H1 (cell line): Measurements from ENCODE around the gene MOV10L1. TPM values are rescaled to one million over a fixed set of nuclear protein-coding genes. Genes with fewer than 3 reads are reported as not detected.
A peak's percentile ranks its signal among the peaks of the same experiment; 100 is the strongest.

Experiments used
- CTCF ChIA-PET: fragments of 300-600 bp; sonication (Branson Sonifier 250); formaldehyde crosslinking; loops from one replicate; lab custom pipeline; 2021; ENCODE audit not compliant: partially characterized antibody; lab: Charles Lee
- POLR2A ChIA-PET: fragments of 300-600 bp; sonication (Branson Sonifier 250); formaldehyde crosslinking; loops from one replicate; lab custom pipeline; 2021; ENCODE audit warnings: inconsistent platforms; ENCODE audit not compliant: partially characterized antibody; lab: Charles Lee
- DNase-seq, 2 experiments: peaks; one replicate each; pipeline versions ENCODE4 v3.0.0 to v3.0.0-alpha.2; 2010 to 2022; ENCODE audit warnings: low spot score in 2 of 2, low read depth in 1 of 2, mixed read lengths in 1 of 2
- FAIRE-seq: peaks from 2 replicates; lab custom pipeline; 2011; peaks lifted over from hg19 to GRCh38; lab: Jason Lieb, UNC
- H2AFZ ChIP-seq: 2 replicates; pipeline ENCODE4 v1.8.1; 2012; ENCODE audit warnings: low read length, inconsistent platforms
- H2AK5ac ChIP-seq: 2 replicates; pipeline ENCODE4 v1.6.1; 2013; ENCODE audit warnings: low read depth, low read length
- H2BK120ac ChIP-seq: replicated peaks from 2 replicates; pipeline ENCODE3; 2013; ENCODE audit warnings: low read depth, low read length, inconsistent platforms
- H2BK12ac ChIP-seq: 2 replicates; pipeline ENCODE4 v1.6.1; 2013; ENCODE audit warnings: low read depth, low read length
- H2BK15ac ChIP-seq: 2 replicates; pipeline ENCODE4 v1.6.1; 2013; ENCODE audit warnings: low read length
- H2BK20ac ChIP-seq: 2 replicates; pipeline ENCODE4 v1.6.1; 2013; ENCODE audit warnings: low read length
- H2BK5ac ChIP-seq: 2 replicates; pipeline ENCODE4 v1.6.1; 2013; ENCODE audit warnings: low read depth, low read length
- H3K14ac ChIP-seq: 2 replicates; pipeline ENCODE4 v1.6.1; 2013; ENCODE audit warnings: inconsistent platforms; ENCODE audit not compliant: insufficient read length
- H3K18ac ChIP-seq: 2 replicates; pipeline ENCODE4 v1.6.1; 2013; ENCODE audit warnings: low read length; ENCODE audit errors: extremely low read depth
- H3K23ac ChIP-seq: 2 replicates; pipeline ENCODE4 v1.6.1; 2013; ENCODE audit warnings: inconsistent platforms; ENCODE audit not compliant: insufficient read length
- H3K23me2 ChIP-seq: 2 replicates; pipeline ENCODE4 v1.6.1; 2013; ENCODE audit warnings: low read depth, low read length
- H3K27ac ChIP-seq: 2 replicates; pipeline ENCODE4 v1.6.1; 2011; ENCODE audit warnings: low read depth, low read length, inconsistent platforms
- H3K27me3 ChIP-seq, 4 experiments: replicated peaks in 1 of 4; 1 replicate in 1 of 4; 2 replicates in 3 of 4; pipeline versions ENCODE4 v1.6.1 to v1.8.1; 2011 to 2013; ENCODE audit warnings: low read length in 3 of 4, mild to moderate bottlenecking in 3 of 4, inconsistent platforms in 2 of 4, mixed read lengths in 2 of 4, moderate library complexity in 1 of 4; ENCODE audit not compliant: control insufficient read depth in 3 of 4, insufficient read depth in 3 of 4; ENCODE audit errors: extremely low read depth in 1 of 4
- H3K36me3 ChIP-seq, 4 experiments: 2 replicates each; pipeline versions ENCODE4 v1.6.1 to v1.8.1; 2011 to 2013; ENCODE audit warnings: mild to moderate bottlenecking in 4 of 4, low read length in 3 of 4, moderate library complexity in 2 of 4, control low read depth in 1 of 4, inconsistent platforms in 1 of 4; ENCODE audit not compliant: insufficient read depth in 4 of 4, control insufficient read depth in 2 of 4
- H3K4ac ChIP-seq: replicated peaks from 2 replicates; pipeline ENCODE3; 2013; ENCODE audit warnings: low read length, low read depth, mixed read lengths, inconsistent platforms; ENCODE audit not compliant: insufficient read length
- H3K4me1 ChIP-seq, 4 experiments: replicated peaks in 1 of 4; 1 replicate in 1 of 4; 2 replicates in 3 of 4; pipeline versions ENCODE4 v1.6.1 to v1.8.1; 2011 to 2013; ENCODE audit warnings: low read length in 3 of 4, inconsistent platforms in 2 of 4, mixed read lengths in 1 of 4; ENCODE audit not compliant: insufficient read depth in 4 of 4, control insufficient read depth in 3 of 4
- H3K4me2 ChIP-seq, 2 experiments: 2 replicates each; pipeline versions ENCODE4 v1.6.1 to v1.8.1; 2011 to 2013; ENCODE audit warnings: low read depth in 2 of 2, low read length in 2 of 2, control low read depth in 1 of 2, inconsistent platforms in 1 of 2, mild to moderate bottlenecking in 1 of 2; ENCODE audit not compliant: insufficient read depth in 1 of 2
- H3K4me3 ChIP-seq, 4 experiments: fragments of 200-600, 300-600 bp in 1 of 4; sonication (generic), shearing (Covaris generic), sonication (Bioruptor Twin) in 1 of 4; 2 replicates each; pipeline versions ENCODE4 v1.5.1 to v1.8.1; 2011 to 2016; ENCODE audit warnings: low read length in 4 of 4, low read depth in 3 of 4, control low read depth in 2 of 4, inconsistent platforms in 2 of 4, mild to moderate bottlenecking in 2 of 4, mixed read lengths in 1 of 4, moderate library complexity in 1 of 4; ENCODE audit not compliant: insufficient read depth in 2 of 4; ENCODE audit errors: extremely low read depth in 1 of 4
- H3K56ac ChIP-seq: replicated peaks from 2 replicates; pipeline ENCODE3; 2013; ENCODE audit warnings: low read depth, mild to moderate bottlenecking, mixed read lengths, low read length, inconsistent platforms; ENCODE audit not compliant: insufficient read length
- H3K79me1 ChIP-seq: 2 replicates; pipeline ENCODE4 v1.6.1; 2013; ENCODE audit warnings: low read depth, low read length, control low read depth
- H3K79me2 ChIP-seq, 2 experiments: 2 replicates each; pipeline versions ENCODE4 v1.6.1 to v1.8.1; 2012 to 2013; ENCODE audit warnings: low read length in 2 of 2, mild to moderate bottlenecking in 2 of 2, inconsistent platforms in 1 of 2; ENCODE audit not compliant: insufficient read depth in 2 of 2, control insufficient read depth in 1 of 2
- H3K9ac ChIP-seq, 4 experiments: replicated peaks in 1 of 4; 1 replicate in 1 of 4; 2 replicates in 3 of 4; pipeline versions ENCODE4 v1.6.1 to v1.8.1; 2011 to 2013; ENCODE audit warnings: low read depth in 3 of 4, low read length in 3 of 4, control low read depth in 2 of 4, mild to moderate bottlenecking in 2 of 4, moderate library complexity in 2 of 4, inconsistent platforms in 1 of 4; ENCODE audit errors: extremely low read depth in 1 of 4
- H3K9me3 ChIP-seq, 2 experiments: 2 replicates each; pipeline versions ENCODE4 v1.6.1 to v1.8.1; 2012 to 2013; ENCODE audit warnings: mild to moderate bottlenecking in 2 of 2, moderate library complexity in 2 of 2, control low read depth in 1 of 2, inconsistent platforms in 1 of 2, low read depth in 1 of 2, low read length in 1 of 2, mixed read lengths in 1 of 2; ENCODE audit not compliant: insufficient read depth in 2 of 2
- H4K20me1 ChIP-seq, 2 experiments: replicated peaks in 1 of 2; 2 replicates each; pipeline versions ENCODE3 to v1.8.1; 2011 to 2013; ENCODE audit warnings: inconsistent platforms in 2 of 2, low read length in 2 of 2, mild to moderate bottlenecking in 1 of 2; ENCODE audit not compliant: insufficient read depth in 2 of 2, control insufficient read depth in 1 of 2
- H4K5ac ChIP-seq: 2 replicates; pipeline ENCODE4 v1.6.1; 2013; ENCODE audit warnings: low read length, low read depth, mixed read lengths, inconsistent platforms; ENCODE audit not compliant: insufficient read length
- H4K8ac ChIP-seq: 2 replicates; pipeline ENCODE4 v1.8.0; 2013; ENCODE audit warnings: mild to moderate bottlenecking, moderate library complexity, low read length, inconsistent platforms; ENCODE audit not compliant: insufficient read depth; ENCODE audit errors: extremely low read depth
- H4K91ac ChIP-seq: replicated peaks from 2 replicates; pipeline ENCODE3; 2013; ENCODE audit warnings: low read length, mixed read lengths, inconsistent platforms; ENCODE audit not compliant: insufficient read length
- BCL11A ChIP-seq, 2 experiments: IDR thresholded peaks; one replicate each; pipeline ENCODE4 v1.6.1; 2011; ENCODE audit warnings: low read depth in 2 of 2, low read length in 2 of 2, mild to moderate bottlenecking in 2 of 2
- BRCA1 ChIP-seq: IDR thresholded peaks from 2 replicates; pipeline ENCODE4 v1.6.1; 2012; ENCODE audit warnings: low read depth, low read length, improper control_type of control experiment
- CBX5 ChIP-seq: fragments of 300-800, 300-1000 bp; sonication (generic); IDR thresholded peaks from 2 replicates; pipeline ENCODE4 v1.7.1; 2016; ENCODE audit warnings: antibody characterized with exemption, low read length, low read depth
- NRF1 ChIP-seq: IDR thresholded peaks from 2 replicates; pipeline ENCODE4 v1.6.1; 2011; ENCODE audit warnings: mild to moderate bottlenecking, low read depth, low read length, improper control_type of control experiment
- SIRT6 ChIP-seq: IDR thresholded peaks from one replicate; pipeline ENCODE4 v1.7.1; 2012; ENCODE audit warnings: low read length, inconsistent platforms
- SP1 ChIP-seq: IDR thresholded peaks from 2 replicates; pipeline ENCODE4 v1.6.1; 2011; ENCODE audit warnings: low read depth, low read length
- SRF ChIP-seq: IDR thresholded peaks from 2 replicates; pipeline ENCODE4 v1.6.1; 2011; ENCODE audit warnings: mild to moderate bottlenecking, low read depth, low read length, moderate library complexity
- WGBS, 2 experiments: shearing (Covaris generic) in 1 of 2; methylation state at CpG; one replicate each; pipeline versions ENCODE4 v1.1.6 to v1.1.7; 2013 to 2015; ENCODE audit warnings: low lambda C conversion rate in 2 of 2, mixed read lengths in 2 of 2, inconsistent platforms in 1 of 2, low coverage in 1 of 2, missing lambda C conversion rate in 1 of 2; ENCODE audit not compliant: insufficient replicate concordance in 2 of 2, insufficient coverage in 1 of 2, insufficient read length in 1 of 2; ENCODE audit errors: extremely low coverage in 1 of 2, missing lambda C conversion rate in 1 of 2; 5-methylcytosine and 5-hydroxymethylcytosine counted together
- polyA plus RNA-seq, 7 experiments: library from polyadenylated mRNA; depleted of rRNA in 3 of 7; stranded (reverse) in 5 of 7; unstranded in 2 of 7; fragments of >200 nt in 5 of 7; fragments of 200-250 nt in 2 of 7; gene quantifications; 1 replicate in 5 of 7; 2 replicates in 1 of 7; 4 replicates in 1 of 7; pipeline versions ENCODE4 v1.2.1 to v1.2.3, GENCODE V29; 2011 to 2013; ENCODE audit warnings: missing spikeins in 2 of 7, mixed read lengths in 2 of 7
- total RNA-seq: library from RNA; stranded (reverse); fragmentation: NEBNext Ultra II Directional; extraction: Animal tissue kit (Norgen Biotek cat#: 25700); gene quantifications from 2 replicates; pipeline ENCODE4 v1.2.1, GENCODE V29; 2021
- TF ChIP-seq, protein P1 (sequence below): IDR thresholded peaks from 2 replicates; pipeline ENCODE4 v1.6.1; 2011; ENCODE audit warnings: low read length, improper control_type of control experiment
- TF ChIP-seq, protein P2 (sequence below): IDR thresholded peaks from 2 replicates; pipeline ENCODE4 v1.6.1; 2012; ENCODE audit warnings: low read length, inconsistent platforms

The MOV10L1 gene
- total and polyA plus RNA-seq, 2 of the 8 experiments (the other 6 are each of a cell fraction or from before 2014, with no cell fraction given) = 0.32 TPM; not detected in 1

GRCh38 chr22:50190941-50191741 is 101.3 kb downstream of the MOV10L1 start:
- no peak overlapping the region for H4K91ac ChIP-seq
- no peak overlapping the region for H2AK5ac ChIP-seq
- peaks cover 3 to 14% (median 5%) of the 10 kb centered on the region in 4 experiments; a peak in 4 of 8 replicates for H3K36me3 ChIP-seq
- no peak overlapping the region for H3K14ac ChIP-seq
- FAIRE-seq (no peak), DNase-seq (no peak)
- peaks cover 3% of the 10 kb centered on the region; the same call in 1 of the 2 replicates for H3K23me2 ChIP-seq
- H3K4me2 ChIP-seq = peak overlapping the region; percentile 41 to 67; a peak in 2 of 4 replicates
- no peak overlapping the region for H3K4ac ChIP-seq
- 88% methylated on average over 16 of the region's 18 CpGs; no CpG with 5 or more reads in 1 of the 2 experiments for WGBS, 2 experiments
- peaks cover 12% of the 10 kb centered on the region for H3K79me1 ChIP-seq
- no peak overlapping the region for H2BK20ac ChIP-seq
- no peaks in the 10 kb centered on the region for H3K9me3 ChIP-seq
- no peak overlapping the region for H2BK120ac ChIP-seq
- CTCF ChIA-PET = interaction anchor here (0.5 to 4.4 kb wide), 15 partner anchors 8 to 126 kb away, joined by 3 to 21 read pairs (median 4); no protein-coding TSS in a partner anchor
- peak overlapping the region in 3 of 4 experiments; percentile 23 to 57 (median 30); a peak in 5 of 8 replicates for H3K4me3 ChIP-seq
- peaks cover 0 to 23% of the 10 kb centered on the region in 2 experiments; a peak in 1 of 4 replicates for H3K79me2 ChIP-seq
- no peak overlapping the region for H3K9ac ChIP-seq
- peaks cover 21 to 34% of the 10 kb centered on the region in 2 experiments for H4K20me1 ChIP-seq
- no peak overlapping the region for H4K5ac ChIP-seq
- no peak overlapping the region for H3K27ac ChIP-seq
- peak overlapping the region; percentile 72; the same call in 1 of the 2 replicates for H2BK15ac ChIP-seq
- H2BK12ac ChIP-seq = no peak overlapping the region
- H3K27me3 ChIP-seq = no peaks in the 10 kb centered on the region
- H2BK5ac ChIP-seq = peak overlapping the region; percentile 52; the same call in 1 of the 2 replicates
- H3K18ac ChIP-seq = no peak overlapping the region
- H3K56ac ChIP-seq = no peak overlapping the region
- peaks cover 2 to 20% (median 10%) of the 10 kb centered on the region in 4 experiments; a peak in 6 of 7 replicates for H3K4me1 ChIP-seq
- H4K8ac ChIP-seq = peak overlapping the region; percentile 89; the same call in 1 of the 2 replicates
- H2AFZ ChIP-seq = no peak overlapping the region
- POLR2A ChIA-PET = interaction anchor here (1.4 to 1.8 kb wide), 2 partner anchors 14 to 28 kb away, joined by 3 to 9 read pairs; no protein-coding TSS in a partner anchor
- H3K23ac ChIP-seq = no peak overlapping the region
- TF ChIP-seq NRF1 (no peak), CBX5 (no peak), SRF (no peak), BCL11A (IDR thresholded peaks at IDR 0.05; ENCODE audit: low read depth in 2 of 2, low read length in 2 of 2) (no peak), SIRT6 (no peak), BRCA1 (no peak), SP1 (no peak)
- TF ChIP-seq, protein P1, sequence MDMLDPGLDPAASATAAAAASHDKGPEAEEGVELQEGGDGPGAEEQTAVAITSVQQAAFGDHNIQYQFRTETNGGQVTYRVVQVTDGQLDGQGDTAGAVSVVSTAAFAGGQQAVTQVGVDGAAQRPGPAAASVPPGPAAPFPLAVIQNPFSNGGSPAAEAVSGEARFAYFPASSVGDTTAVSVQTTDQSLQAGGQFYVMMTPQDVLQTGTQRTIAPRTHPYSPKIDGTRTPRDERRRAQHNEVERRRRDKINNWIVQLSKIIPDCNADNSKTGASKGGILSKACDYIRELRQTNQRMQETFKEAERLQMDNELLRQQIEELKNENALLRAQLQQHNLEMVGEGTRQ = no peak
- TF ChIP-seq, protein P2, sequence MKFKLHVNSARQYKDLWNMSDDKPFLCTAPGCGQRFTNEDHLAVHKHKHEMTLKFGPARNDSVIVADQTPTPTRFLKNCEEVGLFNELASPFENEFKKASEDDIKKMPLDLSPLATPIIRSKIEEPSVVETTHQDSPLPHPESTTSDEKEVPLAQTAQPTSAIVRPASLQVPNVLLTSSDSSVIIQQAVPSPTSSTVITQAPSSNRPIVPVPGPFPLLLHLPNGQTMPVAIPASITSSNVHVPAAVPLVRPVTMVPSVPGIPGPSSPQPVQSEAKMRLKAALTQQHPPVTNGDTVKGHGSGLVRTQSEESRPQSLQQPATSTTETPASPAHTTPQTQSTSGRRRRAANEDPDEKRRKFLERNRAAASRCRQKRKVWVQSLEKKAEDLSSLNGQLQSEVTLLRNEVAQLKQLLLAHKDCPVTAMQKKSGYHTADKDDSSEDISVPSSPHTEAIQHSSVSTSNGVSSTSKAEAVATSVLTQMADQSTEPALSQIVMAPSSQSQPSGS = no peak
